GM12872 (cell line): ENCODE data around the gene ARL5A.

Experiments used
- TF ChIP-seq, protein P1 (sequence below): IDR thresholded peaks from 3 replicates; pipeline ENCODE4 v1.5.1; 2011; ENCODE audit warnings: low read depth, mild to moderate bottlenecking, low read length, moderate library complexity; ENCODE audit not compliant: insufficient read depth

ARL5A gene

DNA sequence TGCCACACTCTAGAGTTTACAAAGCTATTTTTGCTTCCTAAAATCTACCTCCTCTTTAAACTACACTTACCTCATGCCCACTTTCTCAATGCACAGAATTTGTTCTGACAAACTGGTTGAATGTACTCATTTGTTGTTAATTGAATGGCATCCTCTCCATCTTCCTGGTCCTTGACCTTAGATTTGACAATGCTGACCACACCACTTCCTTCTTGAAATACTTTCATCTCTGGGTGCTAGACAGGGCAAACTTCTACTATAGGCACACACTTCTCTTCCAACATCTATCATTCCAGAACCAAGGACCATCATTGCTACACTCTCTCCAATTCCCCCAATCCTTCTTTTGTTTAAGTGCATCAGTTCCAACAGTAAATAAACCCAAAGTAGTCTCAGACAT is 22.3 kb downstream of the ARL5A start:
- TF ChIP-seq, protein P1, sequence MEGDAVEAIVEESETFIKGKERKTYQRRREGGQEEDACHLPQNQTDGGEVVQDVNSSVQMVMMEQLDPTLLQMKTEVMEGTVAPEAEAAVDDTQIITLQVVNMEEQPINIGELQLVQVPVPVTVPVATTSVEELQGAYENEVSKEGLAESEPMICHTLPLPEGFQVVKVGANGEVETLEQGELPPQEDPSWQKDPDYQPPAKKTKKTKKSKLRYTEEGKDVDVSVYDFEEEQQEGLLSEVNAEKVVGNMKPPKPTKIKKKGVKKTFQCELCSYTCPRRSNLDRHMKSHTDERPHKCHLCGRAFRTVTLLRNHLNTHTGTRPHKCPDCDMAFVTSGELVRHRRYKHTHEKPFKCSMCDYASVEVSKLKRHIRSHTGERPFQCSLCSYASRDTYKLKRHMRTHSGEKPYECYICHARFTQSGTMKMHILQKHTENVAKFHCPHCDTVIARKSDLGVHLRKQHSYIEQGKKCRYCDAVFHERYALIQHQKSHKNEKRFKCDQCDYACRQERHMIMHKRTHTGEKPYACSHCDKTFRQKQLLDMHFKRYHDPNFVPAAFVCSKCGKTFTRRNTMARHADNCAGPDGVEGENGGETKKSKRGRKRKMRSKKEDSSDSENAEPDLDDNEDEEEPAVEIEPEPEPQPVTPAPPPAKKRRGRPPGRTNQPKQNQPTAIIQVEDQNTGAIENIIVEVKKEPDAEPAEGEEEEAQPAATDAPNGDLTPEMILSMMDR, result no peak

DNA sequence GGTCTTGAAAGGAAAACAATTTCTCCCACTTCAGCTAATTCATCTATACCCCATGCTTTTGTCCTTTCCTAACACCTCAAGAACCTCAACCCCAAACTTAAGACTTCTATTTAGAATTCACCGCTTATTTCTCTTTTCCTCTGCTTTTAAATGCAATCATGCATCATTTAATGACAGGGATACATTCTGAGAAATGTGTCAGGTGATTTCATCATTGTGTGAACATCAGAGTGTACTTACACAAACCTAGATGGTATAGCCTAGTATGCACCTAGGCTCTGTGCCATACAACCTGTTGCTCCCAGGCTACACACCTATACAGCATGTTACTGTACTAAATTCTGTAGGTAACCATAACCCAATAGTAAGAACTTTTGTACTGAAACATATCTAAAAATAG is 22.9 kb downstream of the ARL5A start:
- TF ChIP-seq, protein P1, result no peak

DNA sequence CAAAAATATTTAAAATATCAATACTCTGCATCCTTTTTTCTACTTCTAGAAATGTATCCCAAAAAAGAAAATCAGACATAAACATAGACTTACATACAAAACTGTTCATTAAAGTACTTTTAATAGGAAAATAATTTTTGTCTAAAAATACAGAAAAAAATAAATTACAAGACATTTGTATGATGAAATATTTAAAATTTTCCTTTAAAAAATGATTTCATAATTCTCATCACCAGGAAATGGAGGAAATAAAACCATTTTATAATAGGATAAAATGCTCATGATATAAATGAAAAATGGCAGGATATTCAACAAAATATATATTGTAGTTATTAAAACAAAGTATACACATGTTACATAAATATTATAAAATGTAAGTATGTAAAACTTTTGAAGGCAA is 24.4 kb downstream of the ARL5A start:
- TF ChIP-seq, protein P1, result no peak

GRCh38 chr2:151802315-151802714 is 25.9 kb downstream of the ARL5A start:
- TF ChIP-seq, protein P1, result no peak

- TF ChIP-seq, protein P1, result no peak
Measured at GRCh38 chr2:151799886-151800292, 28.3 kb downstream of the ARL5A start.

GRCh38 chr2:151796774-151797173 is 31.4 kb downstream of the ARL5A start:
- TF ChIP-seq, protein P1, result no peak

DNA sequence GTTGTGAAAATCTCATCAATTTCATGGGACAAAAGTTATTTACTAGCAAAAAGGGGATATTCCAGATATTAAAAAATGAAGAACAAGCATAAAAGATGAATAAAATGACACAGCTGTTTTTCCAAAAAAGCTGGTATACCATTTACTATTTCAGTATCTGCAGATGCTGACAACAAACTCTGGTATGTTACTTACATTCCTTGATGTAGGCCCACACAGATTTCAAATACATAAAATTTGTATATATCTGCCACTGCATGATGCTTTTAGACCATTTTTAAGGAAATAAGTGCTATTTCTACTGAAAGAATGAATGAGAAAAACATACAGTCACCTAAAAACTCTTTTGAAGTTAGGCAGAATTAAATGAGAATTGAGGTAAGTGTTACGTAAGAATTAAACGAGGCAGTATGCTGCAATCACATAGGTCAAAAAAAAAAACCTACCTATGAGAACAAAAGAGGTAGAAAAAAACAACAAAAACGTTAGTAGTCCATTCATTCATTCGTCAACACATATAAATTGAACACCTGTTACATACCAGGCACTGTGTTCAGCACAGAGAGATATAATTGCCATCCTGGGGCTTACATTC is 32.5 kb downstream of the ARL5A start:
- TF ChIP-seq, protein P1, result no peak
